GM21447 (cell line): Measurements from ENCODE around the gene IGFBP2.
A peak's percentile ranks its signal among the peaks of the same experiment; 100 is the strongest.
"Not testable (repeated sequence)": the region's sequence is repeated elsewhere in the genome, so short reads cannot be mapped to it uniquely, and the experiment has no call there.

Experiments
- ATAC-seq: cut with Tn5 transposase; IDR thresholded peaks from one replicate; pipeline ENCODE4 v1.9.1; 2021; ENCODE audit not compliant: unreplicated experiment

The IGFBP2 gene

GRCh38 chr2:216632952-216633615, at the start of gene IGFBP2:
IGFBP2 (plus strand) TSS chr2:216633420; CDS start chr2:216633524, 104 bp downstream.
- ATAC-seq: no peak

- no peak for ATAC-seq
These were observed 49.6 kb upstream of the IGFBP2 start for GRCh38 chr2:216583606-216584005.

- ATAC-seq: no peak
These were observed 49.1 kb upstream of the IGFBP2 start for GRCh38 chr2:216584112-216584511.

- no peak for ATAC-seq
These were observed 47.8 kb upstream of the IGFBP2 start for GRCh38 chr2:216585441-216585840.

GRCh38 chr2:216588861-216589710, 44.1 kb upstream of the IGFBP2 start:
- ATAC-seq: no peak

- ATAC-seq: no peak
These were observed 43.4 kb upstream of the IGFBP2 start for GRCh38 chr2:216589791-216590190.

- no peak for ATAC-seq
These were observed 42.4 kb upstream of the IGFBP2 start for GRCh38 chr2:216590780-216591179.

- no peak for ATAC-seq
These were observed 41.7 kb upstream of the IGFBP2 start for GRCh38 chr2:216591480-216591879.

- ATAC-seq: no peak
These were observed 39.1 kb upstream of the IGFBP2 start for GRCh38 chr2:216594081-216594480.

- no peak for ATAC-seq
These were observed 36.8 kb upstream of the IGFBP2 start for GRCh38 chr2:216596236-216596979.

- ATAC-seq: no peak
These were observed 36.2 kb upstream of the IGFBP2 start for GRCh38 chr2:216596980-216597509.

GRCh38 chr2:216597825-216598224, 35.4 kb upstream of the IGFBP2 start:
- not testable (repeated sequence) for ATAC-seq

- no peak for ATAC-seq
These were observed 31.4 kb upstream of the IGFBP2 start for GRCh38 chr2:216601632-216602409.

- ATAC-seq: no peak
These were observed 30.0 kb upstream of the IGFBP2 start for GRCh38 chr2:216603010-216603883.

GRCh38 chr2:216603884-216604245, 29.4 kb upstream of the IGFBP2 start:
- no peak for ATAC-seq

GRCh38 chr2:216604458-216604857, 28.8 kb upstream of the IGFBP2 start:
- no peak for ATAC-seq

- ATAC-seq: peak; percentile 97
These were observed 26.5 kb upstream of the IGFBP2 start for GRCh38 chr2:216606551-216607276.

- no peak for ATAC-seq
These were observed 26.0 kb upstream of the IGFBP2 start for GRCh38 chr2:216607277-216607560.

GRCh38 chr2:216608525-216608924, 24.7 kb upstream of the IGFBP2 start:
- ATAC-seq: no peak
